Measurements from ENCODE around the gene NCAN.
A peak's percentile ranks its signal among the peaks of the same experiment; 100 is the strongest.
"Not testable (repeated sequence)": the region's sequence is repeated elsewhere in the genome, so short reads cannot be mapped to it uniquely, and the experiment has no call there.

Gene NCAN

GRCh38 chr19:19211499-19212420 lies at the start of gene NCAN:
TSS of gene NCAN (plus strand) at chr19:19211958. CDS start at chr19:19216954, 4,996 bp downstream.
- no peak for DNase-seq

- no peak for DNase-seq
Observed at GRCh38 chr19:19162495-19162894, 49.3 kb upstream of the NCAN start.

- DNase-seq, result no peak
Observed at GRCh38 chr19:19165396-19165795, 46.4 kb upstream of the NCAN start.

GRCh38 chr19:19167612-19168011 lies 44.1 kb upstream of the NCAN start:
- no peak for DNase-seq

GRCh38 chr19:19169236-19170052 lies 42.3 kb upstream of the NCAN start:
- DNase-seq, result no peak

GRCh38 chr19:19170053-19170872 lies 41.5 kb upstream of the NCAN start, which contains the start of gene MEF2B:
TSS of gene MEF2B (minus strand) at chr19:19170263. CDS start at chr19:19150735, 19,528 bp downstream.
- DNase-seq, result no peak

- no peak for DNase-seq
Observed at GRCh38 chr19:19170873-19171672, 40.7 kb upstream of the NCAN start.

- no peak for DNase-seq
Observed at GRCh38 chr19:19171821-19172532, 39.8 kb upstream of the NCAN start.

GRCh38 chr19:19173243-19173642 lies 38.5 kb upstream of the NCAN start:
- not testable (repeated sequence) for DNase-seq

GRCh38 chr19:19176950-19177349 lies 34.8 kb upstream of the NCAN start:
- no peak for DNase-seq

GRCh38 chr19:19179548-19180441 lies 32.0 kb upstream of the NCAN start:
- DNase-seq, result no peak

- DNase-seq, result no peak
Observed at GRCh38 chr19:19181488-19181998, 30.2 kb upstream of the NCAN start.

GRCh38 chr19:19185853-19186740 lies 25.7 kb upstream of the NCAN start:
- no peak for DNase-seq

GRCh38 chr19:19186742-19187141 lies 25.0 kb upstream of the NCAN start:
- DNase-seq, result no peak

GRCh38 chr19:19191768-19192077 lies 20.0 kb upstream of the NCAN start:
- no peak for DNase-seq

GRCh38 chr19:19192078-19192882 lies 19.5 kb upstream of the NCAN start, which contains the start of the genes BORCS8 and RFXANK:
TSS of gene BORCS8 (minus strand) at chr19:19192152. CDS start at chr19:19192117, 35 bp downstream.
TSS of gene RFXANK (plus strand) at chr19:19192258. CDS start at chr19:19193947, 1,689 bp downstream.
- DNase-seq, result peak; percentile 93

GRCh38 chr19:19192910-19193423 lies 18.8 kb upstream of the NCAN start:
- no peak for DNase-seq

- DNase-seq, result no peak
Observed at GRCh38 chr19:19193926-19194325, 17.8 kb upstream of the NCAN start.

All from GOT3 (cell line).